Astrocyte (in vitro differentiated cells and primary cell): ENCODE measurements around the gene SHFL.

ENCODE experiments used
- CTCF ChIP-seq: IDR thresholded peaks from 2 replicates; pipeline ENCODE4 v1.5.1; 2011; ENCODE audit warnings: low read depth, mild to moderate bottlenecking, inconsistent platforms, low read length, moderate library complexity; ENCODE audit not compliant: insufficient read depth
- EZH2 ChIP-seq: IDR thresholded peaks from 2 replicates; pipeline ENCODE4 v1.6.1; 2012; ENCODE audit warnings: mild to moderate bottlenecking, low read length, inconsistent platforms; ENCODE audit not compliant: insufficient read depth

DNA sequence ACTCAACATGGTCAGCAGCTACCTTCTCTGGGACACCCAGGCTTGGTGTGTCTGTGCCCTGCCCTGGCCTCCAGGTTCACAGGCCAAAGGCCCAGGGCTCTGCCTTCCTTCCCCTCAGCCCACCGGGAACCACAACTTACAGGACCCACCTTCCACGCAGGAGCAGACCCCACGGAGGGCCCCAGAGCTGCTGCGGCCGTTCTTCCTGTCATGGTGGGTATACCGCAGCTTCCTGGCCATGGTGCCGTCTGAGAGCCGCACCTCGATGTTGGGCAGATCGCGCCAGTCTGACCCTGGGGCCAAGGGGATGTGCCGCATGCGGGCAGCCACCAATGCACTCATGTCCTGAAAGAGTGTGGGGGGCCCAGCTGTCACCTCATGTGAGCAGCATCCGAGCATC is 50.8 kb downstream of the SHFL start:
- TF ChIP-seq CTCF (no peak), EZH2 (no peak)
